Vagina (tissue), 2 donors: ENCODE measurements around the gene SCRN1.

ENCODE experiments used
- CTCF ChIP-seq, 3 experiments: fragments of 450-650 bp in 2 of 3; fragments of 200-600 bp in 1 of 3; sonication (generic) in 1 of 3; IDR thresholded peaks; one replicate each; pipeline ENCODE4 v1.5.1; 2017 to 2019; ENCODE audit warnings: antibody characterized with exemption in 3 of 3, mild to moderate bottlenecking in 2 of 3, moderate library complexity in 2 of 3
- POLR2A ChIP-seq, 2 donors: fragments of 450-650 bp; IDR thresholded peaks; one replicate each; pipeline ENCODE4 v1.6.1; 2017; ENCODE audit warnings: antibody characterized with exemption in 2 of 2, mild to moderate bottlenecking in 2 of 2, moderate library complexity in 2 of 2
- POLR2AphosphoS5 ChIP-seq, 2 donors: sonication (generic); formaldehyde crosslinking; IDR thresholded peaks; one replicate each; pipeline ENCODE4 v1.9.0; 2017; ENCODE audit warnings: antibody characterized with exemption in 2 of 2, mild to moderate bottlenecking in 2 of 2, low read depth in 1 of 2; ENCODE audit not compliant: insufficient read depth in 1 of 2

GRCh38 chr7:30022991-30023390, 33.4 kb upstream of the SCRN1 start:
- TF ChIP-seq POLR2AphosphoS5 (IDR thresholded peaks at IDR 0.05; ENCODE audit: insufficient read depth in 1 of 2, low read depth in 1 of 2) (no peak), CTCF (IDR thresholded peaks at IDR 0.05) (no peak), POLR2A (IDR thresholded peaks at IDR 0.05) (no peak)
